ENCODE measurements around the gene HMOX1.

HMOX1 gene

DNA sequence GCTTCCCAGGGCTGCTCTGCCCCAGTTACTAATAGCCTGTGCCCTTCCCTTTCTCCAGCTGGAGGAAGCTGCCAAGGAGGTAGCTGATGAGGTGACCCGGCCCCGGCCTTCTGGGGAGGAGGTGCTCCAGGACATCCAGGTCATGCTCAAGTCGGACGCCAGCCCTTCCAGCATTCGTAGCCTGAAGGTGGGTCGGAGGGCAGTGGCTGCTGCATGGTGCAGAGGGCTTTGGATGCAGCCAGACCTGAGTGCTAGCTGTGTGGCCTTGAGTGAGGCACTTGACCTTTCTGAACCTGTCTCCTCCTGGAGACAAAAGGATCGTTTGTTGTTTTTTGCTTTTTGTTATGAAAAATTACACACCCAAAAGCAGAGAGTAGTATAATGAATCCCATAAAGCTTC, 22.5 kb downstream of the HMOX1 start:
- H3K9me3 ChIP-seq (ENCODE audit: control insufficient read depth in 1 of 2, low read length in 2 of 2): no peaks in the 10 kb centered on the region
- H3K36me3 ChIP-seq (ENCODE audit: control insufficient read depth in 1 of 2, insufficient read depth in 2 of 2, low read length in 2 of 2): peaks cover 20 to 32% of the 10 kb centered on the region in 2 donors
- no peak overlapping the region for H3K9ac ChIP-seq (ENCODE audit: low read depth in 1 of 2, low read length in 2 of 2)
- peaks cover 8 to 12% of the 10 kb centered on the region in 2 donors for H3K4me1 ChIP-seq (ENCODE audit: control insufficient read depth in 1 of 2, insufficient read depth in 2 of 2, low read length in 2 of 2)
- H3K27me3 ChIP-seq (ENCODE audit: control insufficient read depth in 1 of 2, insufficient read depth in 2 of 2, low read length in 2 of 2): no peaks in the 10 kb centered on the region
- H3K4me3 ChIP-seq (ENCODE audit: low read depth in 1 of 2, low read length in 2 of 2): no peak overlapping the region
- H3K27ac ChIP-seq (ENCODE audit: low read depth, low read length): no peak overlapping the region

DNA sequence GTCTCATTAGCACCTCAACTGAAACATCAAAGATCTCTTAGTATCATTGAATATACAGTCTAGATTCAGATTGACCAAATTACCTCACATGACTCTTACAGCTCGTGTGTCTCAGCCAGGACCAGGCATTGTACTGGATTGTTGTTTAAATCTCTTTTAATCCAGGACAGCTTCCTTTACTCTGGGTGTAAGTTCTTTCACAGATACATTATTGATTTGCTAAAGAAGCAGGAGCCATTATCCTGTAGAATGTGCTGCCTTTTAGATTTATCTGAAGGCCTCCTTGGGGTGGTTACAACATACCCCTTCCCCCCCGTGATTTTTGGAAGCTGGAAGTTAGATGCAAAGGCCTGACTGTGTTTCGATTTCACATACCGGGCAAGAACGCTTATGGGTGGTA, 23.3 kb downstream of the HMOX1 start:
- Histone ChIP-seq H3K27ac (ENCODE audit: low read depth, low read length) (no peak overlapping the region), H3K4me3 (ENCODE audit: low read depth in 1 of 2, low read length in 2 of 2) (no peak overlapping the region), H3K9ac (ENCODE audit: low read depth in 1 of 2, low read length in 2 of 2) (no peak overlapping the region), H3K36me3 (ENCODE audit: control insufficient read depth in 1 of 2, insufficient read depth in 2 of 2, low read length in 2 of 2) (peaks cover 24 to 36% of the 10 kb centered on the region in 2 donors), H3K9me3 (ENCODE audit: control insufficient read depth in 1 of 2, low read length in 2 of 2) (no peaks in the 10 kb centered on the region), H3K27me3 (ENCODE audit: control insufficient read depth in 1 of 2, insufficient read depth in 2 of 2, low read length in 2 of 2) (no peaks in the 10 kb centered on the region), H3K4me1 (ENCODE audit: control insufficient read depth in 1 of 2, insufficient read depth in 2 of 2, low read length in 2 of 2) (peaks cover 8 to 12% of the 10 kb centered on the region in 2 donors)

DNA sequence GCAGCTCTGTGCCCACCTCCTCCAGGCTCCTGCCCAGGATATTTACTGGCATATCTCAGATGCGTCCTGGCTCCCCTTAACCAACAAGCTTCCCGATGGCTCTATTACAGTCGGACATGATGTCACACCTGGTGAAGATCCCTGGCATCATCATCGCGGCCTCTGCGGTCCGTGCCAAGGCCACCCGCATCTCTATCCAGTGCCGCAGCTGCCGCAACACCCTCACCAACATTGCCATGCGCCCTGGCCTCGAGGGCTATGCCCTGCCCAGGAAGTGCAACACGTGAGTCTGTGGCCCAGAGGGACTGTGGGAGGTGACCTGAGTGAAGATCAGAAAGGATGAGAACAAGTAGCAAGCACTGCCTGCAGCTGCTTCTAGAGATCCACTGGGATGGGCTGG, 25.5 kb downstream of the HMOX1 start:
- Histone ChIP-seq H3K36me3 (ENCODE audit: control insufficient read depth in 1 of 2, insufficient read depth in 2 of 2, low read length in 2 of 2) (peaks cover 24 to 58% of the 10 kb centered on the region in 2 donors), H3K9me3 (ENCODE audit: control insufficient read depth in 1 of 2, low read length in 2 of 2) (no peaks in the 10 kb centered on the region), H3K27me3 (ENCODE audit: control insufficient read depth in 1 of 2, insufficient read depth in 2 of 2, low read length in 2 of 2) (no peaks in the 10 kb centered on the region), H3K4me1 (ENCODE audit: control insufficient read depth in 1 of 2, insufficient read depth in 2 of 2, low read length in 2 of 2) (peaks cover 9 to 11% of the 10 kb centered on the region in 2 donors), H3K9ac (ENCODE audit: low read depth in 1 of 2, low read length in 2 of 2) (no peak overlapping the region), H3K27ac (ENCODE audit: low read depth, low read length) (no peak overlapping the region), H3K4me3 (ENCODE audit: low read depth in 1 of 2, low read length in 2 of 2) (no peak overlapping the region)

DNA sequence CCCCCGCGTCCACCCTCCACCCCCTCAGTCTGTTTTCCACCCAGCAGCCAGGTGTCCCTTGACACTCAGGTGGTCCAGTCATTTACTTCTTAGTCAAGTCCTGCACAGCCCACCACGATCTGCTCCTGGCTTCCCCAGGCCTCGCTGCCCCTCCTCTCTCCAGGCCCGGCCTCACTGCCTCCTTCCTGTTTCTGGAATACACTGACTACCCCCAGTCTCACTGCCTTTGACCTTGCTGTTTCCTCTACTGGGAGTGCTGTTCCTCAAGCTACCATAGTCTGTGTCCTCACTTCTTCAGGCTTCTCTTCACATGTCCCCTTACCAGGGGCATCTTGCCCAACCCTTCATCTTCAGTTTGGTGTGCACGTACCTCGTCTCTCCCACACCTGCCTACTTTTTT, 26.5 kb downstream of the HMOX1 start:
- Histone ChIP-seq H3K4me1 (ENCODE audit: control insufficient read depth in 1 of 2, insufficient read depth in 2 of 2, low read length in 2 of 2) (peaks cover 4 to 11% of the 10 kb centered on the region in 2 donors), H3K36me3 (ENCODE audit: control insufficient read depth in 1 of 2, insufficient read depth in 2 of 2, low read length in 2 of 2) (peaks cover 24 to 65% of the 10 kb centered on the region in 2 donors), H3K9me3 (ENCODE audit: control insufficient read depth in 1 of 2, low read length in 2 of 2) (no peaks in the 10 kb centered on the region), H3K27ac (ENCODE audit: low read depth, low read length) (no peak overlapping the region), H3K4me3 (ENCODE audit: low read depth in 1 of 2, low read length in 2 of 2) (no peak overlapping the region), H3K27me3 (ENCODE audit: control insufficient read depth in 1 of 2, insufficient read depth in 2 of 2, low read length in 2 of 2) (no peaks in the 10 kb centered on the region), H3K9ac (ENCODE audit: low read depth in 1 of 2, low read length in 2 of 2) (no peak overlapping the region)

DNA sequence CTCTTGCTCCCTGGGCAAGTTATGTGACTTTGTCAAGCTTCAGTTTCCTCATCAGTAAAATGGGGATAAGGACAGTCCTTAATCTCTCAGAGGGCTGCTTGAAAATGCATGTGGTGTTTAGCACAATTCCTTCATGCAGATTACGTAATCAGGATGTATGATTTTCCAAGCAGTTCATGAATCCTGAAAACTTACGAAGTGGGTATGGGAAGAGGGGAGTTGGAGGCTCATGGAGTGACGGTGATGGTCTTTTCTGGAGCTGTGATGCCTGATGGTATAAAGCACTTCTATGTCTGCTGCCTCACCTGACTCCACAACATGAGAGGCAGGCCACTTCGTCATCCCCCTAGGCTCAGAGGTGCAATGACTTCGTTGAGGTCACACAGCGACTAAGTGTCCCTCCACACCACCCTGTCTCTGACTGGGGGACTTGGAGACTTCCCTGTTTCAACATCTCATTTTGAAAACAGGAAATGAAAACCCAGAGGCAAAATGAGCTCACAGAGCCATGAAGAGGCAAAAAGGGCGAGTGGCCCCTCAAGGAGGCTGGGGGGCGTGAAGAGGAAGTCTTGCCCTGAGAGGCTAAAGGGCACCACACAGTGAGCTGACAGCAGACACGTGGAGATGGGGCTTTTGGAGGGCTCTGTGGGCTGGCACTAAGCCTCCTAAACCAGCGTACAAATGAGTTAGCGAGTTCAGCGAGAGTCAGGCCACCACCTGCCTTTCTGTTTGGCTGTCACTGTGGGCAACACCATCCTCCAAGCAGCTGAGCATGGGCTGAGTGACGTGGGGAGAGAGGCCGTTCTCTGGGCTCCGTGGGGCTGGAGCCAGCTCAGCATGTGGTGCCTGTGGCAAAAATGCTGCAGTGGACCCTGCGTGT, 29.1 kb downstream of the HMOX1 start:
- Histone ChIP-seq H3K4me3 (ENCODE audit: low read depth in 1 of 2, low read length in 2 of 2) (peak overlapping the region in 1 of 2 donors; percentile 5), H3K27ac (ENCODE audit: low read depth, low read length) (no peak overlapping the region), H3K27me3 (ENCODE audit: control insufficient read depth in 1 of 2, insufficient read depth in 2 of 2, low read length in 2 of 2) (no peaks in the 10 kb centered on the region), H3K4me1 (ENCODE audit: control insufficient read depth in 1 of 2, insufficient read depth in 2 of 2, low read length in 2 of 2) (peaks cover 4 to 11% of the 10 kb centered on the region in 2 donors), H3K9me3 (ENCODE audit: control insufficient read depth in 1 of 2, low read length in 2 of 2) (no peaks in the 10 kb centered on the region), H3K36me3 (ENCODE audit: control insufficient read depth in 1 of 2, insufficient read depth in 2 of 2, low read length in 2 of 2) (peaks cover 24 to 84% of the 10 kb centered on the region in 2 donors), H3K9ac (ENCODE audit: low read depth in 1 of 2, low read length in 2 of 2) (no peak overlapping the region)

DNA sequence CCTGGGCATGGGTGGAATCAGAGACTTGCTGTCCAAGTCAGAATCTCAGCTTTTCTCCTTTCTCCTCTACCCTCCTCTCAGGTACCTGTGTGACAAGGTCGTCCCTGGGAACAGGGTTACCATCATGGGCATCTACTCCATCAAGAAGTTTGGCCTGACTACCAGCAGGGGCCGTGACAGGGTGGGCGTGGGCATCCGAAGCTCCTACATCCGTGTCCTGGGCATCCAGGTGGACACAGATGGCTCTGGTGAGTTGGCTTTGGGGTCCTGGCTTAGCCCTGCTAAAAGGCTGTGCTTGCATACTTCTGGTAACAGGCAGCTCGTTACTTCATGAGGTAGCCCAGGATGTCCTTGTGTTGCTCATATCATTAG, 29.8 kb downstream of the HMOX1 start:
- no peak overlapping the region for H3K9ac ChIP-seq (ENCODE audit: low read depth in 1 of 2, low read length in 2 of 2)
- no peaks in the 10 kb centered on the region for H3K9me3 ChIP-seq (ENCODE audit: control insufficient read depth in 1 of 2, low read length in 2 of 2)
- no peaks in the 10 kb centered on the region for H3K27me3 ChIP-seq (ENCODE audit: control insufficient read depth in 1 of 2, insufficient read depth in 2 of 2, low read length in 2 of 2)
- peaks cover 27 to 90% of the 10 kb centered on the region in 2 donors for H3K36me3 ChIP-seq (ENCODE audit: control insufficient read depth in 1 of 2, insufficient read depth in 2 of 2, low read length in 2 of 2)
- peak overlapping the region; percentile 11 for H3K27ac ChIP-seq (ENCODE audit: low read depth, low read length)
- peaks cover 4 to 11% of the 10 kb centered on the region in 2 donors for H3K4me1 ChIP-seq (ENCODE audit: control insufficient read depth in 1 of 2, insufficient read depth in 2 of 2, low read length in 2 of 2)
- H3K4me3 ChIP-seq (ENCODE audit: low read depth in 1 of 2, low read length in 2 of 2): peak overlapping the region in 1 of 2 donors; percentile 5

DNA sequence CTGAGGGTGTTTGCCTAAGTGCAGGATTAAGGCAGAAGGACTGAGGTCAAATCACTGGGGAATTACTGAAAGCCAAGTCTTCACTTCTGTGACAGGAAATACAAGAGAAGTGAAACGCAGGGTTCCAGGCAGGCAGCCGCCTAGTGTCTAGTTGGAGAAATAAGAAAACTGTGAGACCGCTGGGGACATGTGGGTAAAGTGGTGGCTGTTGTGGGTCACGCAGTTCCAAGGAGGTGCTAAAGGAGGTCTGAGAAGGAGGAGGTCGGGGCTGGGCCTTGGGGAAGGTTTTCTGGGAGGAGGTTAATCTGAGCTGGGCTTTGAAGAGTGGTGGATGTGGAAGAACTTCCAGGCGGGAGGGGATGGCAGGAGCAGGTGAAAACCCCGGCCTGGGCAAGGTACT, 30.2 kb downstream of the HMOX1 start:
- peaks cover 32 to 92% of the 10 kb centered on the region in 2 donors for H3K36me3 ChIP-seq (ENCODE audit: control insufficient read depth in 1 of 2, insufficient read depth in 2 of 2, low read length in 2 of 2)
- peaks cover 4 to 11% of the 10 kb centered on the region in 2 donors for H3K4me1 ChIP-seq (ENCODE audit: control insufficient read depth in 1 of 2, insufficient read depth in 2 of 2, low read length in 2 of 2)
- no peak overlapping the region for H3K27ac ChIP-seq (ENCODE audit: low read depth, low read length)
- no peak overlapping the region for H3K4me3 ChIP-seq (ENCODE audit: low read depth in 1 of 2, low read length in 2 of 2)
- no peaks in the 10 kb centered on the region for H3K27me3 ChIP-seq (ENCODE audit: control insufficient read depth in 1 of 2, insufficient read depth in 2 of 2, low read length in 2 of 2)
- no peak overlapping the region for H3K9ac ChIP-seq (ENCODE audit: low read depth in 1 of 2, low read length in 2 of 2)
- H3K9me3 ChIP-seq (ENCODE audit: control insufficient read depth in 1 of 2, low read length in 2 of 2): no peaks in the 10 kb centered on the region

DNA sequence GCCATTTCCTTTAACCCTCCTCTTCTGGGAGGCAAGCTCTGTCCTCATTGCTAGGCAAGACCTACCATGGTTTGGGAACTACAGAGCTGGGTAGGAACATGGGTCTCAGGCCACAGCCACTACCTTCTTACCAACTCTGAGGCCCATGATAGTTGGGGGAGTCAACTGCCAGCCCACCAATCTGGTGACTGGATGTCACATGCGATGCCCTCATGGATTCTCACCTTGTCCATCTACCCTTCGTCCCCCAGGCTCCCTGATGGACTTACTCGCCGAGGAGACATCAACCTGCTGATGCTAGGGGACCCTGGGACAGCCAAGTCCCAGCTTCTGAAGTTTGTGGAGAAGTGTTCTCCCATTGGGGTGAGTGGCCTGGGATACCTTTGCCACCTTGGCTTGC, 32.7 kb downstream of the HMOX1 start:
- Histone ChIP-seq H3K4me1 (ENCODE audit: control insufficient read depth in 1 of 2, insufficient read depth in 2 of 2, low read length in 2 of 2) (peaks cover 4 to 11% of the 10 kb centered on the region in 2 donors), H3K9me3 (ENCODE audit: control insufficient read depth in 1 of 2, low read length in 2 of 2) (no peaks in the 10 kb centered on the region), H3K4me3 (ENCODE audit: low read depth in 1 of 2, low read length in 2 of 2) (no peak overlapping the region), H3K27me3 (ENCODE audit: control insufficient read depth in 1 of 2, insufficient read depth in 2 of 2, low read length in 2 of 2) (no peaks in the 10 kb centered on the region), H3K9ac (ENCODE audit: low read depth in 1 of 2, low read length in 2 of 2) (no peak overlapping the region), H3K36me3 (ENCODE audit: control insufficient read depth in 1 of 2, insufficient read depth in 2 of 2, low read length in 2 of 2) (peaks cover 29 to 85% of the 10 kb centered on the region in 2 donors), H3K27ac (ENCODE audit: low read depth, low read length) (no peak overlapping the region)

DNA sequence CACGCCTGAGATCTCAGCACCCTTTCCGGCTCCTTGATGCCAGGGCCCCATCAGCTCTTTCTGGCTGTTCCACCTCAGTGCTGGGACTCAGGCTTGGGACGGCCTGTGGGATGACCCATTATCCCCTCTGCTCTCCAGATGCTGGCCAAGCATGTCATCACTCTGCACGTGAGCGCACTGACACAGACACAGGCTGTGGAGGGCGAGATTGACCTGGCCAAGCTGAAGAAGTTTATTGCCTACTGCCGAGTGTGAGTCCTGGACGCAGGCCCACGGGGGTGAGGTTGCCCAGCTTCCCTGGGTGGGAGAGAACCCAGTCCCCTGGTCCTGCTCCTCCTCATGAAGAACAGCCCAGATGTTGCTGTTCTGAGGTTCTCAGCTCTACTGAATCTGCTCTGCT, 36.7 kb downstream of the HMOX1 start:
- Histone ChIP-seq H3K27ac (ENCODE audit: low read depth, low read length) (no peak overlapping the region), H3K4me1 (ENCODE audit: control insufficient read depth in 1 of 2, insufficient read depth in 2 of 2, low read length in 2 of 2) (no peaks in the 10 kb centered on the region), H3K9ac (ENCODE audit: low read depth in 1 of 2, low read length in 2 of 2) (no peak overlapping the region), H3K9me3 (ENCODE audit: control insufficient read depth in 1 of 2, low read length in 2 of 2) (no peaks in the 10 kb centered on the region), H3K27me3 (ENCODE audit: control insufficient read depth in 1 of 2, insufficient read depth in 2 of 2, low read length in 2 of 2) (no peaks in the 10 kb centered on the region), H3K36me3 (ENCODE audit: control insufficient read depth in 1 of 2, insufficient read depth in 2 of 2, low read length in 2 of 2) (peaks cover 45 to 89% of the 10 kb centered on the region in 2 donors), H3K4me3 (ENCODE audit: low read depth in 1 of 2, low read length in 2 of 2) (no peak overlapping the region)

DNA sequence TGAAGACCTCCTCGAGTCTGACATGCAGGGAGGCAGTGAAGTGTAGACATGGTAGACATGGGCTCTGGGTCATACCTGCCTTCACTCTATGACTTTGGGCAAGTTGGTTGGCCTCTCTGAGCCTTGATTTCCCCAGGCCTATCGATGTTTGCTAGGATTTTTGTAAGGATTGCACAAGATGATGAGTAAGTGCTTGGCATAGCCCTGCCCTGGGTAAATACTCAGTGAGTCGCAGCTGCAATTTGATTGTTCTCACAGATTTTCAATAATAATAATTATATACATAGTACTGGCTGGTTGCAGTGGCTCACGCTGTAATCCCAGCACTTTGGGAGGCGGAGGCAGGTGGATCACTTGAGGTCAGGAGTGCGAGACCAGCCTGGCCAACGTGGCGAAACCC, 37.2 kb downstream of the HMOX1 start:
- H3K9me3 ChIP-seq (ENCODE audit: control insufficient read depth in 1 of 2, low read length in 2 of 2): no peaks in the 10 kb centered on the region
- no peaks in the 10 kb centered on the region for H3K27me3 ChIP-seq (ENCODE audit: control insufficient read depth in 1 of 2, insufficient read depth in 2 of 2, low read length in 2 of 2)
- H3K9ac ChIP-seq (ENCODE audit: low read depth in 1 of 2, low read length in 2 of 2): no peak overlapping the region
- H3K36me3 ChIP-seq (ENCODE audit: control insufficient read depth in 1 of 2, insufficient read depth in 2 of 2, low read length in 2 of 2): peaks cover 47 to 90% of the 10 kb centered on the region in 2 donors
- H3K4me1 ChIP-seq (ENCODE audit: control insufficient read depth in 1 of 2, insufficient read depth in 2 of 2, low read length in 2 of 2): no peaks in the 10 kb centered on the region
- H3K27ac ChIP-seq (ENCODE audit: low read depth, low read length): no peak overlapping the region
- H3K4me3 ChIP-seq (ENCODE audit: low read depth in 1 of 2, low read length in 2 of 2): no peak overlapping the region

Data from duodenal mucosa (tissue), 2 donors.